OCI-LY1 (cell line): ENCODE data around the gene ZNF333.

Source experiments
- CTCF ChIP-seq: fragments of 200-600 bp; sonication (generic), shearing (Covaris generic); IDR thresholded peaks from 2 replicates; pipeline ENCODE4 v1.5.1; 2017; ENCODE audit warnings: mild to moderate bottlenecking, antibody characterized with exemption, low read length, moderate library complexity, mixed read lengths
- EZH2 ChIP-seq: fragments of 200-600 bp; sonication (generic), shearing (Covaris generic); IDR thresholded peaks from 2 replicates; pipeline ENCODE4 v1.8.0; 2017; ENCODE audit warnings: borderline replicate concordance, mixed run types, mild to moderate bottlenecking, antibody characterized with exemption, low read length, moderate library complexity, mixed read lengths

GRCh38 chr19:14670408-14670807, 19.4 kb upstream of the ZNF333 start:
- TF ChIP-seq CTCF (no peak), EZH2 (no peak)
